Measurements from ENCODE around the gene OR10T2. TPM values are rescaled to one million over a fixed set of nuclear protein-coding genes. Genes with fewer than 3 reads are reported as not detected.
"Not testable (repeated sequence)": the region's sequence is repeated elsewhere in the genome, so short reads cannot be mapped to it uniquely, and the experiment has no call there.

Gene OR10T2
- total RNA-seq, 1 donor from 2014 or later: not detected

DNA sequence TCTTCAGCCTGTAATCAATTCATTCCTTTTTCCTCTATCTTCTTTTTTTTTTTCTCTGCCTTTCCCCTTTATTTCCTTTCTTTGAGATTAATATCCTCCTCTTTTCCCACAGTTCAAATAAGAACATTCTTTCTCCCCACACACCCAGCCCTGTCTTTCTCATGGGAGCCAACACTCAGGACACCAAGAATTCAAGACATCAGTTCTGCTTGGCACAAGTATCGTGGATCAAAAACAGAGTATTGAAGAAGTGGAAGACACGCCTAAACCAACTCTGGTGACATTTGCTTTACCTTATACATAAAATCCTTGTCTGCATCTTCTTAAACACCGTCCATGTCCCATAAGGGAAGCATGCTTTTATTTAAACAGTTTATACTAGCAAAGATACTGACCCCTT lies 42.6 kb downstream of the OR10T2 start:
- DNase-seq (ENCODE audit: low spot score): no peak

DNA sequence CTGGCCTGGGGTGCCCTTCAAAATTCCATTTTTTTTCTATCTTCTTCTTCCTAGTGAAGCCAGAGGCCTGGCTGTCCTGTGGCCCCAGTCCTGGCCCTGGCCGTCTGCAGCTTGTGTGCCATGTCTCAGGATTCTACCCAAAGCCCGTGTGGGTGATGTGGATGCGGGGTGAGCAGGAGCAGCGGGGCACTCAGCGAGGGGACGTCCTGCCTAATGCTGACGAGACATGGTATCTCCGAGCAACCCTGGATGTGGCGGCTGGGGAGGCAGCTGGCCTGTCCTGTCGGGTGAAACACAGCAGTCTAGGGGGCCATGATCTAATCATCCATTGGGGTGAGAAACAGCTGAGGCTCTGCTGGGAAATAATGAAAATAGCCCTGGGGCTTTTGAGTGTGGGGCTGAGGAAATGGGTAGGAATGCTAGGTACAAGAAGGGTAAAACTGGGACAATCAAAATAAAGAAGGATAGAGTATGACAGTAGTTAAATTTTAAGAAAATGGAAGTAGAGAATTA lies 43.4 kb downstream of the OR10T2 start:
- DNase-seq (ENCODE audit: low spot score): no peak

DNA sequence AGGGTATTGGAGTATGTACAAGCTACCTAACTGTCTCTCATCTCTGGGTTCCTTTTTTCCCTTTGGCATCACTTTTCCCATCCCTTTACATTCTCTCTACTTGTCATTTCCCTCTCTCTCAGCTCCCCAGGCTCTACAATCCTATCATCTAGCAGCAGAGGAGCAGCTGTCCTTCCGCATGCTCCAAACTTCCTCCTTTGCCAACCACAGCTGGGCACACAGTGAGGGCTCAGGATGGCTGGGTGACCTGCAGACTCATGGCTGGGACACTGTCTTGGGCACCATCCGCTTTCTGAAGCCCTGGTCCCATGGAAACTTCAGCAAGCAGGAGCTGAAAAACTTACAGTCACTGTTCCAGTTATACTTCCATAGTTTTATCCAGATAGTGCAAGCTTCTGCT lies 45.0 kb downstream of the OR10T2 start:
- DNase-seq (ENCODE audit: low spot score): no peak

DNA sequence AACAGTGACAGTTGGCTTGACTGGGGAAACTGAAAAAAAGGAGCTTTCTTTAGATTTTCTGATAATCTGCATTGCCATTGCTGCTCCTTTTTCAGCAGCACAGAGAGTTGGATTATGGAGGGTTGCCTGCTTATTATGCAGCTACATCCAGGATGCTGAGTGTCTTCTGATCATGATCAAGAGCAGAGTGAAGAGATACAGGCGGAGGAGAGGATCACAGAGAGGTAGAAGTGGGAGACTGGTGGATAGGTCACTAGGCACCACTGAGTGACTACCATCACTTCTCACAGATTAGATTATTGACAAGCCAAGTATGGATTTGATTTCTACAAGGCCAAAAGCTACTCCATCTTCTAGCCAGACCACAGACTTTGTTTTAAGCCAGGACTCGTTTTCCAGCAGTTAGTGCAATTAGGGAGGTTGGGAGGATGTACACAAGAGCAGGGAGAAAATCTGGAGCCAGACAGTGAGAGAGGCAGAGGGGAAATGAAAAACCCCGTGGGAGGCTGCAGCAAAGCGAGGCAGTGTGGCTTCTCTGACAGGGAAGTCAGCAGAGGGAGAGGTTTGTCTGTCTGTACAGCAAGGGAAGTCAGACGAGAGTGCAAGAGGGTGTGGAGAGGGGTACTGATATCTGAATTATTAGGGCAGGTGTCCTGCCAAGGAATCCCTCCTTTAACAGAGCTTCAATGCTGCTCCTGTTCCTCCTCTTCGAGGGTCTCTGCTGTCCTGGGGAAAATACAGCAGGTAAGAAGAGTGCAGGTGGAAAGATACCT lies 45.8 kb downstream of the OR10T2 start, which contains the start of gene CD1E:
Gene CD1E, plus strand, starts transcription at position 592 of the 773 bp plus-strand sequence. Its CDS starts 95 bp downstream, at position 687.
- DNase-seq (ENCODE audit: low spot score): no peak

DNA sequence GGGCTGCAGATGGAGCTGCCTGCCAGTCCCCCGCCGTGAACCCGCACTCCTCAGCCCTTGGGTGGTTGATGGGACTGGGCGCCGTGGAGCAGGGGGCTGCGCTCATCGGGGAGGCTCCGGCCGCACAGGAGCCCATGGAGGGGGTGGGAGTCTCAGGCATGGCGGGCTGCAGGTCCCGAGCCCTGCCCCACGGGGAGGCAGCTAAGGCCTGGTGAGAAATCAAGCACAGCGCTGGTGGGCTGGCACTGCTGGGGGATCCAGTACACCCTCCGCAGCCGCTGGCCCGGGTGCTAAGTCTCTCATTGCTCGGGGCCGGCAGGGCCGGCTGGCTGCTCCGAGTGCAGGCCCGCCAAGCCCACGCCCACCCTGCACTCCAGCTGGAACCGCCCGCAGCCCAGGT lies 50.3 kb downstream of the OR10T2 start:
- DNase-seq (ENCODE audit: low spot score): not testable (repeated sequence)

Other genes starting within 250 kb of the OR10T2 start
- 1.7 TPM for gene CD1D, start 218.6 kb downstream of the OR10T2 start, total RNA-seq
- not detected for gene CD1A, start 145.0 kb downstream of the OR10T2 start, total RNA-seq
- not detected for gene CD1C, start 109.5 kb downstream of the OR10T2 start, total RNA-seq
- not detected for gene CD1B, start 67.9 kb downstream of the OR10T2 start, total RNA-seq
- gene CD1E, start 45.6 kb downstream of the OR10T2 start, total RNA-seq: 0.52 TPM
- not detected for gene OR10K2, start 26.8 kb upstream of the OR10T2 start, total RNA-seq
- not detected for gene OR10K1, start 62.4 kb upstream of the OR10T2 start, total RNA-seq
- gene OR10R2, start 72.8 kb upstream of the OR10T2 start, total RNA-seq: not detected
- gene OR6Y1, start 154.9 kb upstream of the OR10T2 start, total RNA-seq: not detected
- gene OR6P1, start 171.1 kb upstream of the OR10T2 start, total RNA-seq: not detected
- not detected for gene OR10X1, start 180.4 kb upstream of the OR10T2 start, total RNA-seq
- gene OR10Z1, start 205.8 kb upstream of the OR10T2 start, total RNA-seq: not detected